ENCODE measurements around the gene FTCDNL1.

GRCh38 chr2:199812493-199812892 lies 38.5 kb downstream of the FTCDNL1 start:
- no peak for TF ChIP-seq POLR2A (IDR thresholded peaks at IDR 0.05; ENCODE audit: low read depth, low read length)
- TF ChIP-seq POU2F2 (IDR thresholded peaks at IDR 0.05; ENCODE audit: low read depth, low read length): no peak
- no peak for TF ChIP-seq POLR2AphosphoS5 (IDR thresholded peaks at IDR 0.05; ENCODE audit: low read depth, low read length)
- TF ChIP-seq PAX5 (IDR thresholded peaks at IDR 0.05; ENCODE audit: insufficient read depth, low read length, severe bottlenecking): no peak
- no peak for TF ChIP-seq SPI1 (IDR thresholded peaks at IDR 0.05; ENCODE audit: low read depth, low read length)
